ENCODE data around the gene WDR93. TPM values are rescaled to one million over a fixed set of nuclear protein-coding genes. Genes with fewer than 3 reads are reported as not detected.
A peak's percentile ranks its signal among the peaks of the same experiment; 100 is the strongest.

Gene WDR93
- polyA plus RNA-seq, 4 donors: 0.09 to 0.19 TPM; not detected in 2

- Histone ChIP-seq H3K27ac (ENCODE audit: low read depth in 1 of 3, low read length in 2 of 3) (no peak overlapping the region), H3K4me3 (ENCODE audit: low read depth in 1 of 3, low read length in 3 of 3) (no peak overlapping the region), H3K36me3 (ENCODE audit: control insufficient read depth in 3 of 3, insufficient read depth in 2 of 3, low read depth in 1 of 3, low read length in 3 of 3) (no peaks in the 10 kb centered on the region), H3K9me3 (ENCODE audit: control insufficient read depth in 2 of 2, insufficient read depth in 1 of 2, low read depth in 1 of 2, low read length in 1 of 2) (no peaks in the 10 kb centered on the region), H3K4me1 (ENCODE audit: control insufficient read depth in 3 of 3, insufficient read depth in 2 of 3, low read depth in 1 of 3, low read length in 2 of 3) (peaks cover 0 to 4% (median 0%) of the 10 kb centered on the region in 3 donors), H3K27me3 (ENCODE audit: control insufficient read depth in 3 of 3, insufficient read depth in 3 of 3, low read length in 3 of 3) (peaks cover 0 to 28% (median 0%) of the 10 kb centered on the region in 3 donors)
- WGBS, 3 donors: 83 to 91% (median 84%) methylated on average over 12 to 13 of the region's 13 CpGs
- FAIRE-seq: no peak
- DNase-seq: no peak
Observed at GRCh38 chr15:89745131-89745530, 54.5 kb downstream of the WDR93 start.

GRCh38 chr15:89745768-89746167 is 55.2 kb downstream of the WDR93 start:
- H3K9me3 ChIP-seq (ENCODE audit: control insufficient read depth in 2 of 2, insufficient read depth in 1 of 2, low read depth in 1 of 2, low read length in 1 of 2): no peaks in the 10 kb centered on the region
- no peak overlapping the region for H3K27ac ChIP-seq (ENCODE audit: low read depth in 1 of 3, low read length in 2 of 3)
- H3K27me3 ChIP-seq (ENCODE audit: control insufficient read depth in 3 of 3, insufficient read depth in 3 of 3, low read length in 3 of 3): peaks cover 0 to 29% (median 0%) of the 10 kb centered on the region in 3 donors
- FAIRE-seq (no peak), DNase-seq (no peak)
- H3K4me3 ChIP-seq (ENCODE audit: low read depth in 1 of 3, low read length in 3 of 3): no peak overlapping the region
- peaks cover 0 to 6% (median 0%) of the 10 kb centered on the region in 3 donors for H3K4me1 ChIP-seq (ENCODE audit: control insufficient read depth in 3 of 3, insufficient read depth in 2 of 3, low read depth in 1 of 3, low read length in 2 of 3)
- no peaks in the 10 kb centered on the region for H3K36me3 ChIP-seq (ENCODE audit: control insufficient read depth in 3 of 3, insufficient read depth in 2 of 3, low read depth in 1 of 3, low read length in 3 of 3)
- 27 to 88% (median 28%) methylated on average over 1 of the region's 1 CpG for WGBS, 3 donors

- H3K4me1 ChIP-seq (ENCODE audit: control insufficient read depth in 3 of 3, insufficient read depth in 2 of 3, low read depth in 1 of 3, low read length in 2 of 3): peaks cover 0 to 9% (median 0%) of the 10 kb centered on the region in 3 donors
- H3K36me3 ChIP-seq (ENCODE audit: control insufficient read depth in 3 of 3, insufficient read depth in 2 of 3, low read depth in 1 of 3, low read length in 3 of 3): no peaks in the 10 kb centered on the region
- WGBS, 3 donors: 58 to 74% (median 72%) methylated on average over 9 of the region's 9 CpGs
- FAIRE-seq: no peak
- H3K27me3 ChIP-seq (ENCODE audit: control insufficient read depth in 3 of 3, insufficient read depth in 3 of 3, low read length in 3 of 3): peaks cover 0 to 29% (median 0%) of the 10 kb centered on the region in 3 donors
- no peak overlapping the region for H3K27ac ChIP-seq (ENCODE audit: low read depth in 1 of 3, low read length in 2 of 3)
- no peaks in the 10 kb centered on the region for H3K9me3 ChIP-seq (ENCODE audit: control insufficient read depth in 2 of 2, insufficient read depth in 1 of 2, low read depth in 1 of 2, low read length in 1 of 2)
- no peak for DNase-seq
- H3K4me3 ChIP-seq (ENCODE audit: low read depth in 1 of 3, low read length in 3 of 3): no peak overlapping the region
Observed at GRCh38 chr15:89746386-89746780, 55.8 kb downstream of the WDR93 start.

- H3K36me3 ChIP-seq (ENCODE audit: control insufficient read depth in 3 of 3, insufficient read depth in 2 of 3, low read depth in 1 of 3, low read length in 3 of 3): no peaks in the 10 kb centered on the region
- no peak for DNase-seq
- H3K27ac ChIP-seq (ENCODE audit: low read depth in 1 of 3, low read length in 2 of 3): no peak overlapping the region
- WGBS, 3 donors: 68 to 85% (median 79%) methylated on average over 28 of the region's 28 CpGs
- H3K4me1 ChIP-seq (ENCODE audit: control insufficient read depth in 3 of 3, insufficient read depth in 2 of 3, low read depth in 1 of 3, low read length in 2 of 3): peaks cover 0 to 10% (median 0%) of the 10 kb centered on the region in 3 donors
- no peak for FAIRE-seq
- no peaks in the 10 kb centered on the region for H3K9me3 ChIP-seq (ENCODE audit: control insufficient read depth in 2 of 2, insufficient read depth in 1 of 2, low read depth in 1 of 2, low read length in 1 of 2)
- no peak overlapping the region for H3K4me3 ChIP-seq (ENCODE audit: low read depth in 1 of 3, low read length in 3 of 3)
- H3K27me3 ChIP-seq (ENCODE audit: control insufficient read depth in 3 of 3, insufficient read depth in 3 of 3, low read length in 3 of 3): peaks cover 0 to 29% (median 0%) of the 10 kb centered on the region in 3 donors
Observed at GRCh38 chr15:89747708-89748682, 57.4 kb downstream of the WDR93 start.

GRCh38 chr15:89749054-89749453 is 58.4 kb downstream of the WDR93 start:
- DNase-seq (no peak), FAIRE-seq (no peak)
- no peak overlapping the region for H3K27ac ChIP-seq (ENCODE audit: low read depth in 1 of 3, low read length in 2 of 3)
- H3K27me3 ChIP-seq (ENCODE audit: control insufficient read depth in 3 of 3, insufficient read depth in 3 of 3, low read length in 3 of 3): peaks cover 0 to 29% (median 0%) of the 10 kb centered on the region in 3 donors
- H3K9me3 ChIP-seq (ENCODE audit: control insufficient read depth in 2 of 2, insufficient read depth in 1 of 2, low read depth in 1 of 2, low read length in 1 of 2): no peaks in the 10 kb centered on the region
- peaks cover 0 to 10% (median 0%) of the 10 kb centered on the region in 3 donors for H3K4me1 ChIP-seq (ENCODE audit: control insufficient read depth in 3 of 3, insufficient read depth in 2 of 3, low read depth in 1 of 3, low read length in 2 of 3)
- H3K4me3 ChIP-seq (ENCODE audit: low read depth in 1 of 3, low read length in 3 of 3): no peak overlapping the region
- 84 to 92% (median 88%) methylated on average over 7 of the region's 7 CpGs for WGBS, 3 donors
- H3K36me3 ChIP-seq (ENCODE audit: control insufficient read depth in 3 of 3, insufficient read depth in 2 of 3, low read depth in 1 of 3, low read length in 3 of 3): no peaks in the 10 kb centered on the region

DNA sequence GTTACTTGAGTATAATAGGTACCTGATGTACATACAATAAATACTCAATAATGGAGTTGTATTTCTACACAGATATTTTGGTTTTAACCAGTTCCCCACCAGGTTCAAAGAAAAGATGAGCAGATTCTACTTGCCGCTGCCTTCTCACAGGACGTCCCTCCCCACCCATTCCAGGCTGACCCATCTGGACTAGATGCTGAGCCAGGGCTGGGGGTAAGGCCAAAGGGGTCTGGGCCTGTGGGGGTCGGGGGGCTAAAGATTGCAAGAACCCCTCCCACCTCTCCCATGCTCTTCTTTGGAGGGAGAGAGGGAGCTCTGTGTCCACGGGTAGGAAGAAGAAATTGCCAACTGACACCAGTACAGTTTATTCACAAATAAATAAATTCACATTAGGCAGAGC is 58.9 kb downstream of the WDR93 start:
- WGBS, 3 donors: 62 to 75% (median 66%) methylated on average over 4 of the region's 4 CpGs
- Histone ChIP-seq H3K4me3 (ENCODE audit: low read depth in 1 of 3, low read length in 3 of 3) (no peak overlapping the region), H3K27ac (ENCODE audit: low read depth in 1 of 3, low read length in 2 of 3) (no peak overlapping the region), H3K27me3 (ENCODE audit: control insufficient read depth in 3 of 3, insufficient read depth in 3 of 3, low read length in 3 of 3) (peaks cover 0 to 29% (median 0%) of the 10 kb centered on the region in 3 donors), H3K4me1 (ENCODE audit: control insufficient read depth in 3 of 3, insufficient read depth in 2 of 3, low read depth in 1 of 3, low read length in 2 of 3) (peaks cover 0 to 10% (median 0%) of the 10 kb centered on the region in 3 donors), H3K36me3 (ENCODE audit: control insufficient read depth in 3 of 3, insufficient read depth in 2 of 3, low read depth in 1 of 3, low read length in 3 of 3) (no peaks in the 10 kb centered on the region), H3K9me3 (ENCODE audit: control insufficient read depth in 2 of 2, insufficient read depth in 1 of 2, low read depth in 1 of 2, low read length in 1 of 2) (no peaks in the 10 kb centered on the region)
- DNase-seq: no peak
- no peak for FAIRE-seq

DNA sequence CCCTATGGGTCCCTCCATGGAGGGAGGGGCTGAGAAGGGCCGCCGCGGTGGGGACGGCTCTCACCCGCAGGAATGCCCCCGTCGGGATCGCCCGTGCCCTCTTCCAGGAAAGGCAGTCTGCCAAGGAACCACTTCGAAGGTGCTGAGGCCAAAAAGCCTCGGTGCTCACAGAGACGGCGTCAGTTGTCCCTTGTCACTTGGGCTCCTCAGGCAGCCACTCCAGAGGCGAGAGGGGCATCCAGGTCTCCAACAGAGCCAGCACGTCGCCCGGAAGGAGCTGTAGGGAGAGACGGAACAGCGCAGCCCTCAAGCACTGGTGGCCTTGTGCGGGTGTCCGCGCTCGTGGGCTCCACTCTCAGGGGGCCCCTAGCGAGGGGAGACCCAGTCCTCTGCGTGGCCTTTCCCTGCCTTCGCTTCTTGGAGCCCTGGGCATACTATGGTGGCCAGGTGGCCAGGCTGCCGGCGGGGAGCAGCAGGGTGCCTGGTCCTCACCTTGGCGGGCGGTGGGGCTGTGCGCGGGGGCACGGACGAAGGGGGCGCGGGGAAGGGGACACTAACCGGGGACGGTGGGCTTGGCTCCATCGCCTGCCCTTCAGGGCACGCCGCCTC is 59.4 kb downstream of the WDR93 start:
- DNase-seq (peak; percentile 19 to 44), FAIRE-seq (no peak)
- no peaks in the 10 kb centered on the region for H3K36me3 ChIP-seq (ENCODE audit: control insufficient read depth in 3 of 3, insufficient read depth in 2 of 3, low read depth in 1 of 3, low read length in 3 of 3)
- H3K27ac ChIP-seq (ENCODE audit: low read depth in 1 of 3, low read length in 2 of 3): no peak overlapping the region
- 2 to 10% (median 7%) methylated on average over 27 to 41 of the region's 41 CpGs for WGBS, 3 donors
- H3K4me1 ChIP-seq (ENCODE audit: control insufficient read depth in 3 of 3, insufficient read depth in 2 of 3, low read depth in 1 of 3, low read length in 2 of 3): peaks cover 0 to 10% (median 0%) of the 10 kb centered on the region in 3 donors
- no peaks in the 10 kb centered on the region for H3K9me3 ChIP-seq (ENCODE audit: control insufficient read depth in 2 of 2, insufficient read depth in 1 of 2, low read depth in 1 of 2, low read length in 1 of 2)
- peak overlapping the region; percentile 19 to 62 (median 44) for H3K4me3 ChIP-seq (ENCODE audit: low read depth in 1 of 3, low read length in 3 of 3)
- H3K27me3 ChIP-seq (ENCODE audit: control insufficient read depth in 3 of 3, insufficient read depth in 3 of 3, low read length in 3 of 3): peaks cover 0 to 26% (median 0%) of the 10 kb centered on the region in 3 donors

All from small intestine (tissue), 7 donors.